Neural cell (in vitro differentiated cells): ENCODE results near the gene ADCY5.

ENCODE experiments used
- CTCF ChIP-seq: fragments of 450-650 bp; IDR thresholded peaks from 2 replicates; pipeline ENCODE4 v1.5.1; 2014; ENCODE audit warnings: antibody characterized with exemption, mild to moderate bottlenecking, moderate library complexity; ENCODE audit not compliant: poor library complexity, severe bottlenecking
- MXI1 ChIP-seq: fragments of 450-650 bp; conservative IDR thresholded peaks from 2 replicates; pipeline ENCODE4 v1.6.1; 2014; ENCODE audit warnings: antibody characterized with exemption, mild to moderate bottlenecking; ENCODE audit not compliant: poor library complexity, severe bottlenecking

GRCh38 chr3:123296261-123296660 is 152.6 kb downstream of the ADCY5 start:
- no peak for TF ChIP-seq MXI1
- no peak for TF ChIP-seq CTCF
